ENCODE measurements around the gene PPT2. TPM values are rescaled to one million over a fixed set of nuclear protein-coding genes. Genes with fewer than 3 reads are reported as not detected.
A peak's percentile ranks its signal among the peaks of the same experiment; 100 is the strongest.

Gene PPT2
- total and polyA plus RNA-seq, 2 donors (not counting 1 experiment from before 2014, with no cell fraction given), result 13.7 to 37.3 TPM

GRCh38 chr6:32177183-32177787 is 23.3 kb downstream of the PPT2 start:
- TF ChIP-seq EZH2 (IDR thresholded peaks at IDR 0.05; ENCODE audit: low read length, missing control alignments) (no peak), CTCF (conservative IDR thresholded peaks at IDR 0.05 in 1 of 2, IDR thresholded peaks at IDR 0.05 in 1 of 2; ENCODE audit: low read depth in 1 of 2, low read length in 2 of 2) (no peak)
- Histone ChIP-seq H3K27me3 (ENCODE audit: control insufficient read depth, insufficient read depth, low read length) (no peaks in the 10 kb centered on the region), H3K9ac (ENCODE audit: insufficient read depth, low read length) (peak overlapping the region; percentile 68), H3K4me1 (ENCODE audit: control insufficient read depth, extremely low read depth, insufficient read depth, low read length) (peaks cover 18% of the 10 kb centered on the region), H3K79me2 (ENCODE audit: control insufficient read depth, insufficient read depth, low read length) (peaks cover 39% of the 10 kb centered on the region), H3K9me3 (ENCODE audit: control insufficient read depth, insufficient read depth, low read depth, low read length) (no peaks in the 10 kb centered on the region), H2AFZ (ENCODE audit: low read length) (peak overlapping the region; percentile 54), H3K4me3 (replicated peaks in 1 of 4; ENCODE audit: control extremely low read depth in 1 of 4, insufficient read depth in 1 of 4, low read depth in 3 of 4, low read length in 4 of 4) (peak overlapping the region; percentile 73 to 99 (median 90)), H4K20me1 (ENCODE audit: control insufficient read depth, extremely low read depth, insufficient read depth, low read length) (no peaks in the 10 kb centered on the region), H3K4me2 (ENCODE audit: extremely low read depth, insufficient read depth, low read length) (peak overlapping the region; percentile 97), H3K27ac (ENCODE audit: insufficient read depth, low read length) (peak overlapping the region; percentile 94), H3K36me3 (ENCODE audit: control insufficient read depth, insufficient read depth, low read length) (peaks cover 5% of the 10 kb centered on the region)
- no peak for DNase-seq (ENCODE audit: low read depth in 2 of 2)

- H3K9ac ChIP-seq (ENCODE audit: insufficient read depth, low read length), result peak within 1 kb of the TSS; percentile 68
- DNase-seq (ENCODE audit: low read depth in 2 of 2), result peak; percentile 100
- H3K4me2 ChIP-seq (ENCODE audit: extremely low read depth, insufficient read depth, low read length), result peak within 1 kb of the TSS; percentile 97
- TF ChIP-seq CTCF (conservative IDR thresholded peaks at IDR 0.05 in 1 of 2, IDR thresholded peaks at IDR 0.05 in 1 of 2; ENCODE audit: low read depth in 1 of 2, low read length in 2 of 2), result no peak
- TF ChIP-seq EZH2 (IDR thresholded peaks at IDR 0.05; ENCODE audit: low read length, missing control alignments), result no peak
- peaks cover 37% of the 10 kb centered on the region for H3K79me2 ChIP-seq (ENCODE audit: control insufficient read depth, insufficient read depth, low read length)
- no peaks in the 10 kb centered on the region for H3K27me3 ChIP-seq (ENCODE audit: control insufficient read depth, insufficient read depth, low read length)
- no peaks in the 10 kb centered on the region for H3K9me3 ChIP-seq (ENCODE audit: control insufficient read depth, insufficient read depth, low read depth, low read length)
- peaks cover 16% of the 10 kb centered on the region for H3K4me1 ChIP-seq (ENCODE audit: control insufficient read depth, extremely low read depth, insufficient read depth, low read length)
- H3K27ac ChIP-seq (ENCODE audit: insufficient read depth, low read length), result peak within 1 kb of the TSS; percentile 94
- peak within 1 kb of the TSS; percentile 73 to 99 (median 90) for H3K4me3 ChIP-seq (replicated peaks in 1 of 4; ENCODE audit: control extremely low read depth in 1 of 4, insufficient read depth in 1 of 4, low read depth in 3 of 4, low read length in 4 of 4)
- H3K36me3 ChIP-seq (ENCODE audit: control insufficient read depth, insufficient read depth, low read length), result peaks cover 9% of the 10 kb centered on the region
- peak within 1 kb of the TSS; percentile 54 for H2AFZ ChIP-seq (ENCODE audit: low read length)
- H4K20me1 ChIP-seq (ENCODE audit: control insufficient read depth, extremely low read depth, insufficient read depth, low read length), result no peaks in the 10 kb centered on the region
Observed at GRCh38 chr6:32177788-32178546, 24.0 kb downstream of the PPT2 start, which contains the start of gene RNF5. Gene RNF5, plus strand, starts transcription at chr6:32178405. Its CDS starts 107 bp downstream, at chr6:32178512.

Measured in fibroblast of lung (primary cell).